Loucy (cell line): ENCODE results near the gene CALHM2.

Source experiments
- H2AFZ ChIP-seq: fragments of 200-600 bp; sonication (generic); 2 replicates; pipeline ENCODE4 v1.6.0; 2016; ENCODE audit warnings: antibody characterized with exemption, mild to moderate bottlenecking, low read length, moderate library complexity
- H3F3A ChIP-seq: fragments of 200-600 bp; 2 replicates; pipeline ENCODE4 v1.6.0; 2016; ENCODE audit warnings: antibody characterized with exemption, low read depth, mild to moderate bottlenecking
- H3K27me3 ChIP-seq: fragments of 200-600 bp; sonication (generic); 2 replicates; pipeline ENCODE4 v1.6.1; 2014; ENCODE audit warnings: low read length, mild to moderate bottlenecking; ENCODE audit not compliant: insufficient read depth, poor library complexity, severe bottlenecking
- H3K36me3 ChIP-seq: fragments of 200-600 bp; sonication (generic); 2 replicates; pipeline ENCODE4 v1.6.1; 2016; ENCODE audit warnings: low read length; ENCODE audit not compliant: insufficient read depth
- H3K4me1 ChIP-seq: fragments of 200-600 bp; sonication (generic); 2 replicates; pipeline ENCODE4 v1.5.1; 2014; ENCODE audit warnings: low read length, mild to moderate bottlenecking; ENCODE audit not compliant: insufficient read depth, poor library complexity, severe bottlenecking
- H3K4me2 ChIP-seq: fragments of 200-600 bp; sonication (generic); 2 replicates; pipeline ENCODE4 v1.6.0; 2014; ENCODE audit warnings: antibody characterized with exemption, low read length, low read depth, mild to moderate bottlenecking; ENCODE audit not compliant: poor library complexity, severe bottlenecking
- H3K4me3 ChIP-seq: fragments of 200-600 bp; sonication (generic); 2 replicates; pipeline ENCODE4 v1.5.1; 2014; ENCODE audit warnings: low read length, mild to moderate bottlenecking, mixed read lengths; ENCODE audit not compliant: poor library complexity, severe bottlenecking
- H3K79me2 ChIP-seq: fragments of 200-600 bp; sonication (generic); 2 replicates; pipeline ENCODE4 v1.6.1; 2014; ENCODE audit warnings: low read length; ENCODE audit not compliant: insufficient read depth
- H3K9ac ChIP-seq: fragments of 200-600 bp; sonication (generic); 2 replicates; pipeline ENCODE4 v1.6.0; 2014; ENCODE audit warnings: mild to moderate bottlenecking, low read depth, low read length, moderate library complexity; ENCODE audit not compliant: poor library complexity, severe bottlenecking
- H3K9me2 ChIP-seq: fragments of 200-600 bp; sonication (generic); replicated peaks from 2 replicates; pipeline ENCODE4 v1.6.1; 2016; ENCODE audit warnings: low read depth, low read length, mixed read lengths
- H3K9me3 ChIP-seq: fragments of 200-600 bp; sonication (generic); 2 replicates; pipeline ENCODE4 v1.6.1; 2014; ENCODE audit warnings: mild to moderate bottlenecking, antibody characterized with exemption, low read length, low read depth; ENCODE audit not compliant: insufficient read depth
- H4K20me1 ChIP-seq: fragments of 200-600 bp; sonication (generic); 2 replicates; pipeline ENCODE4 v1.6.0; 2014; ENCODE audit warnings: antibody characterized with exemption, low read length, mild to moderate bottlenecking; ENCODE audit not compliant: insufficient read depth, poor library complexity, severe bottlenecking
- EZH2phosphoT487 ChIP-seq: fragments of 200-600 bp; IDR thresholded peaks from 2 replicates; pipeline ENCODE4 v1.6.1; 2018; ENCODE audit warnings: antibody characterized with exemption, mild to moderate bottlenecking, moderate library complexity, borderline replicate concordance
- TF ChIP-seq, protein P1 (sequence below): fragments of 200-600 bp; sonication (generic); conservative IDR thresholded peaks from 2 replicates; pipeline ENCODE4 v1.5.1; 2014; ENCODE audit warnings: mild to moderate bottlenecking, antibody characterized with exemption, low read length

Gene CALHM2

DNA sequence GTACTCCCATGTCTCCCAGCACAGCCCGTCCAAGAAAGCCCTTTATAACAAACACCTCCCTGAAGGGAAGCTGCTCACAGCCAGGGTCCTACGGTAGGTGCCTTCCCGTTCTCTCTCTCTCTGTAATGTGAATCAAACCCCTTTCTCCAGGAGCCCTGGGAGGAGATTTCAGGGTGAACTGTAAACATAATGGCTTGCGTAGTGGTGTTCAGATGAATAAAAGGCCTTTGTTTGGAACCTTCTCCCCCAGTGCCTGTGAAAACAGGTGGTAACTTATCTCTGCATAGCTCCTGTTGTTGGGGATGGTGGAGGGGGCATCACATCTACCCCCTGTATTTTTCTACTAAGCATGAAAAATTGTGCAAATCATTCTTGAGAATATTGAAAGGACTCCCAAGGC lies 12.4 kb downstream of the CALHM2 start:
- H2AFZ ChIP-seq: no peak overlapping the region
- no peaks in the 10 kb centered on the region for H3K27me3 ChIP-seq
- no peaks in the 10 kb centered on the region for H3F3A ChIP-seq
- H3K79me2 ChIP-seq: no peaks in the 10 kb centered on the region
- H3K4me1 ChIP-seq: no peaks in the 10 kb centered on the region
- no peaks in the 10 kb centered on the region for H3K9me3 ChIP-seq
- no peak overlapping the region for H3K4me3 ChIP-seq
- H3K36me3 ChIP-seq: peaks cover 91% of the 10 kb centered on the region; the same call in 1 of the 2 replicates
- H4K20me1 ChIP-seq: no peaks in the 10 kb centered on the region
- no peaks in the 10 kb centered on the region for H3K9me2 ChIP-seq
- H3K4me2 ChIP-seq: no peak overlapping the region
- TF ChIP-seq, protein P1, sequence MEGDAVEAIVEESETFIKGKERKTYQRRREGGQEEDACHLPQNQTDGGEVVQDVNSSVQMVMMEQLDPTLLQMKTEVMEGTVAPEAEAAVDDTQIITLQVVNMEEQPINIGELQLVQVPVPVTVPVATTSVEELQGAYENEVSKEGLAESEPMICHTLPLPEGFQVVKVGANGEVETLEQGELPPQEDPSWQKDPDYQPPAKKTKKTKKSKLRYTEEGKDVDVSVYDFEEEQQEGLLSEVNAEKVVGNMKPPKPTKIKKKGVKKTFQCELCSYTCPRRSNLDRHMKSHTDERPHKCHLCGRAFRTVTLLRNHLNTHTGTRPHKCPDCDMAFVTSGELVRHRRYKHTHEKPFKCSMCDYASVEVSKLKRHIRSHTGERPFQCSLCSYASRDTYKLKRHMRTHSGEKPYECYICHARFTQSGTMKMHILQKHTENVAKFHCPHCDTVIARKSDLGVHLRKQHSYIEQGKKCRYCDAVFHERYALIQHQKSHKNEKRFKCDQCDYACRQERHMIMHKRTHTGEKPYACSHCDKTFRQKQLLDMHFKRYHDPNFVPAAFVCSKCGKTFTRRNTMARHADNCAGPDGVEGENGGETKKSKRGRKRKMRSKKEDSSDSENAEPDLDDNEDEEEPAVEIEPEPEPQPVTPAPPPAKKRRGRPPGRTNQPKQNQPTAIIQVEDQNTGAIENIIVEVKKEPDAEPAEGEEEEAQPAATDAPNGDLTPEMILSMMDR: no peak
- TF ChIP-seq EZH2phosphoT487: no peak
- no peak overlapping the region for H3K9ac ChIP-seq

- Histone ChIP-seq H3K4me2 (no peak overlapping the region), H3K36me3 (peaks cover 73% of the 10 kb centered on the region; the same call in 1 of the 2 replicates)
Observed at GRCh38 chr10:103433858-103434257, 18.3 kb downstream of the CALHM2 start.

DNA sequence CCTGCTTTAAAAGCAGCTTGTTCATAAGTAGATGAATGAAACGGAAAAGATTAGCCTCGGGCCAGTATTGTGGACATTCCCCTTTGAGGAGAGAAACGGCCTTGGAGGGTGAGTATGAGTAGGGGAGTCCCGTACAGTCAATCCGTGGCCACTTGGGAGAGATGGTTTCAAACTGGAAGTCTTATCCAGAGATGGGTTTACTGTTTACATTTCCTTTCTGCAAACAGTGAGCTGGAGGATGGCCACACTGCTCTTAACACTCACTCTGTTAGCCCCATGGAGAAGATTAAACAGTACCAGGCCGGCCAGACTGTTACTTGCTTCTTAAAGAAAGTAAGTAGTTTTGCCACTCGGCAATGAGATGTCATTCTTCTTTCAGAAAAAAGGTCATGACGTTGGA lies 20.3 kb downstream of the CALHM2 start:
- Histone ChIP-seq H3K27me3 (no peaks in the 10 kb centered on the region), H3K9ac (no peak overlapping the region), H3F3A (no peaks in the 10 kb centered on the region), H3K79me2 (no peaks in the 10 kb centered on the region), H3K4me2 (no peak overlapping the region), H3K9me2 (no peaks in the 10 kb centered on the region), H3K36me3 (peaks cover 71% of the 10 kb centered on the region; the same call in 1 of the 2 replicates), H4K20me1 (no peaks in the 10 kb centered on the region), H3K9me3 (no peaks in the 10 kb centered on the region), H3K4me1 (peaks cover 13% of the 10 kb centered on the region), H2AFZ (no peak overlapping the region), H3K4me3 (no peak overlapping the region)
- TF ChIP-seq, protein P1: no peak
- TF ChIP-seq EZH2phosphoT487: no peak

More at GRCh38 chr10:103433858-103434257, 18.3 kb downstream of the CALHM2 start:
- H3K9me3 ChIP-seq: no peaks in the 10 kb centered on the region
- H3K9ac ChIP-seq: no peak overlapping the region
- no peak overlapping the region for H2AFZ ChIP-seq
- H3K27me3 ChIP-seq: no peaks in the 10 kb centered on the region
- peaks cover 8% of the 10 kb centered on the region for H3K4me1 ChIP-seq
- no peak overlapping the region for H3K4me3 ChIP-seq
- H3F3A ChIP-seq: no peaks in the 10 kb centered on the region
- no peaks in the 10 kb centered on the region for H3K9me2 ChIP-seq
- no peaks in the 10 kb centered on the region for H3K79me2 ChIP-seq
- TF ChIP-seq, protein P1: no peak
- TF ChIP-seq EZH2phosphoT487: no peak
- H4K20me1 ChIP-seq: no peaks in the 10 kb centered on the region
